Right lobe of liver (tissue), 4 donors: Measurements from ENCODE around the gene CRYBA1.

Experiments
- POLR2A ChIP-seq: fragments of 450-650 bp; IDR thresholded peaks from one replicate; pipeline ENCODE4 v1.6.1; 2017; ENCODE audit warnings: antibody characterized with exemption, mild to moderate bottlenecking
- TF ChIP-seq, protein P1 (sequence below), 4 donors: fragments of 200-600 bp in 3 of 4; fragments of 450-650 bp in 1 of 4; IDR thresholded peaks; one replicate each; pipeline versions ENCODE4 v1.5.1 to v1.8.0; 2016 to 2022; ENCODE audit warnings: antibody characterized with exemption in 4 of 4, mild to moderate bottlenecking in 2 of 4
- donor health status: DM: no; HTN: no; CAD: no.
- donor health status: DM: no; HTN: no; CAD: no.
- donor health status: DM: no; HTN: yes; CAD: no.

DNA sequence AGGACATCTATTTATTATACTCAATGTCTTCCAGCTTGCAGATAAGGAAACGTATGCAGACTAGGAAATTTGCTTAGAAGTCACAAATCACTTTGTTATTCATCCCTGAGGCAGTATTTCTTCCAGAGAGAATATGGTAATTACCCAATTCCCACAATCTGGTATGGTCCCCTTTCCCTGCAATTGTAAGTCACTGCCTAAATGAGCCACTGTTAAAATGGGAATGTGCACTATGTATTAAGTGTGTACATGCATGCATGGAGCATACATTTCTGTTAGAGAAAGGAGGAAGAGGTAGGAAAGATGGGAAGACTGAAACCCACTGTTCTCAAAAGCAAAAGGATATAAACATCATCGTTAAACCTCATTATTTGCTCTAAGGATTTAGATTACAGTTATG, 37.3 kb downstream of the CRYBA1 start:
- TF ChIP-seq POLR2A, result no peak
- TF ChIP-seq, protein P1, sequence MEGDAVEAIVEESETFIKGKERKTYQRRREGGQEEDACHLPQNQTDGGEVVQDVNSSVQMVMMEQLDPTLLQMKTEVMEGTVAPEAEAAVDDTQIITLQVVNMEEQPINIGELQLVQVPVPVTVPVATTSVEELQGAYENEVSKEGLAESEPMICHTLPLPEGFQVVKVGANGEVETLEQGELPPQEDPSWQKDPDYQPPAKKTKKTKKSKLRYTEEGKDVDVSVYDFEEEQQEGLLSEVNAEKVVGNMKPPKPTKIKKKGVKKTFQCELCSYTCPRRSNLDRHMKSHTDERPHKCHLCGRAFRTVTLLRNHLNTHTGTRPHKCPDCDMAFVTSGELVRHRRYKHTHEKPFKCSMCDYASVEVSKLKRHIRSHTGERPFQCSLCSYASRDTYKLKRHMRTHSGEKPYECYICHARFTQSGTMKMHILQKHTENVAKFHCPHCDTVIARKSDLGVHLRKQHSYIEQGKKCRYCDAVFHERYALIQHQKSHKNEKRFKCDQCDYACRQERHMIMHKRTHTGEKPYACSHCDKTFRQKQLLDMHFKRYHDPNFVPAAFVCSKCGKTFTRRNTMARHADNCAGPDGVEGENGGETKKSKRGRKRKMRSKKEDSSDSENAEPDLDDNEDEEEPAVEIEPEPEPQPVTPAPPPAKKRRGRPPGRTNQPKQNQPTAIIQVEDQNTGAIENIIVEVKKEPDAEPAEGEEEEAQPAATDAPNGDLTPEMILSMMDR (IDR thresholded peaks at IDR 0.05), result no peak
